Neural cell (in vitro differentiated cells): ENCODE data around the gene OCRL. TPM values are rescaled to one million over a fixed set of nuclear protein-coding genes. Genes with fewer than 3 reads are reported as not detected.

ENCODE experiments used
- H2AFZ ChIP-seq: fragments of 200-600, 300-800 bp; sonication (generic), shearing (Covaris generic); 2 replicates; pipeline ENCODE4 v1.6.0; 2014; ENCODE audit warnings: low read depth, mild to moderate bottlenecking, antibody characterized with exemption, low read length, moderate library complexity
- H3F3A ChIP-seq: fragments of 200-600 bp; shearing (Covaris generic); 2 replicates; pipeline ENCODE4 v1.6.1; 2016; ENCODE audit warnings: mild to moderate bottlenecking, moderate library complexity, mixed read lengths, antibody characterized with exemption, low read length; ENCODE audit not compliant: insufficient read depth, poor library complexity, severe bottlenecking
- H3K27ac ChIP-seq: fragments of 200-600, 300-800 bp; sonication (generic), shearing (Covaris generic); 2 replicates; pipeline ENCODE4 v1.5.1; 2014; ENCODE audit warnings: mild to moderate bottlenecking, low read length, moderate library complexity
- H3K27me3 ChIP-seq: fragments of 300-800, 200-600 bp; sonication (generic), shearing (Covaris generic); 2 replicates; pipeline ENCODE4 v1.6.0; 2014; ENCODE audit warnings: mild to moderate bottlenecking, low read depth, low read length, moderate library complexity; ENCODE audit not compliant: insufficient read depth
- H3K36me3 ChIP-seq: fragments of 300-800, 200-600 bp; sonication (generic), shearing (Covaris generic); 2 replicates; pipeline ENCODE4 v1.5.1; 2014; ENCODE audit warnings: mild to moderate bottlenecking, antibody characterized with exemption, low read length, moderate library complexity; ENCODE audit not compliant: insufficient read depth
- H3K4me2 ChIP-seq: fragments of 300-800, 200-600 bp; sonication (generic), shearing (Covaris generic); 2 replicates; pipeline ENCODE4 v1.6.0; 2014; ENCODE audit warnings: mild to moderate bottlenecking, low read length
- H3K4me3 ChIP-seq: fragments of 300-800, 200-600 bp; sonication (generic), shearing (Covaris generic); 2 replicates; pipeline ENCODE4 v1.5.1; 2014; ENCODE audit warnings: mild to moderate bottlenecking, low read length, moderate library complexity
- H3K79me2 ChIP-seq: fragments of 200-600 bp; shearing (Covaris generic); replicated peaks from 2 replicates; pipeline ENCODE4 v1.6.0; 2014; ENCODE audit warnings: mild to moderate bottlenecking, low read length, moderate library complexity; ENCODE audit not compliant: insufficient read depth
- H3K9ac ChIP-seq: fragments of 300-800, 200-600 bp; sonication (generic), shearing (Covaris generic); 2 replicates; pipeline ENCODE4 v1.6.1; 2016; ENCODE audit warnings: mild to moderate bottlenecking, low read length, mixed read lengths
- H3K9me2 ChIP-seq: fragments of 200-600 bp; shearing (Covaris generic); 2 replicates; pipeline ENCODE4 v1.6.1; 2016; ENCODE audit warnings: mild to moderate bottlenecking, low read length, mixed read lengths; ENCODE audit not compliant: insufficient read depth
- H3K9me3 ChIP-seq: fragments of 200-600, 300-800 bp; sonication (generic), shearing (Covaris generic); 2 replicates; pipeline ENCODE4 v1.6.1; 2016; ENCODE audit warnings: mild to moderate bottlenecking, mixed run types, low read length, moderate library complexity, mixed read lengths
- H4K20me1 ChIP-seq: fragments of 200-600 bp; shearing (Covaris generic); 2 replicates; pipeline ENCODE4 v1.6.1; 2016; ENCODE audit warnings: mild to moderate bottlenecking, mixed run types; ENCODE audit not compliant: insufficient read depth
- EP300 ChIP-seq: fragments of 450-650 bp; conservative IDR thresholded peaks from 2 replicates; pipeline ENCODE4 v1.6.1; 2014; ENCODE audit warnings: antibody characterized with exemption, mild to moderate bottlenecking, moderate library complexity; ENCODE audit not compliant: poor library complexity, severe bottlenecking
- EZH2 ChIP-seq: fragments of 200-600, 300-800 bp; shearing (Covaris generic), sonication (generic); IDR thresholded peaks from 2 replicates; pipeline ENCODE4 v1.6.1; 2014; ENCODE audit warnings: antibody characterized with exemption, low read length, borderline replicate concordance, mild to moderate bottlenecking; ENCODE audit not compliant: insufficient read depth, poor library complexity, severe bottlenecking
- MXI1 ChIP-seq: fragments of 450-650 bp; conservative IDR thresholded peaks from 2 replicates; pipeline ENCODE4 v1.6.1; 2014; ENCODE audit warnings: antibody characterized with exemption, mild to moderate bottlenecking; ENCODE audit not compliant: poor library complexity, severe bottlenecking
- POLR2AphosphoS5 ChIP-seq: IDR thresholded peaks from 2 replicates; pipeline ENCODE4 v1.6.1; 2012
- RAD21 ChIP-seq: fragments of 450-650 bp; conservative IDR thresholded peaks from 2 replicates; pipeline ENCODE4 v1.6.1; 2014; ENCODE audit warnings: antibody characterized with exemption, mild to moderate bottlenecking, moderate library complexity
- SMC3 ChIP-seq: fragments of 450-650 bp; conservative IDR thresholded peaks from 2 replicates; pipeline ENCODE4 v1.6.1; 2014; ENCODE audit warnings: antibody characterized with exemption, mild to moderate bottlenecking, moderate library complexity; ENCODE audit not compliant: poor library complexity
- TAF1 ChIP-seq: IDR thresholded peaks from 2 replicates; pipeline ENCODE4 v1.6.1; 2012; ENCODE audit warnings: low read depth
- polyA plus RNA-seq: library from polyadenylated mRNA; depleted of rRNA; stranded (reverse); fragments of >200 nt; gene quantifications from 2 replicates; pipeline ENCODE4 v1.2.3, GENCODE V29; 2014
- TF ChIP-seq, protein P1 (sequence below): fragments of 450-650 bp; IDR thresholded peaks from 2 replicates; pipeline ENCODE4 v1.5.1; 2014; ENCODE audit warnings: antibody characterized with exemption, mild to moderate bottlenecking, moderate library complexity; ENCODE audit not compliant: poor library complexity, severe bottlenecking
- TF ChIP-seq, protein P2 (sequence below): IDR thresholded peaks from 2 replicates; pipeline ENCODE4 v1.6.1; 2012; ENCODE audit warnings: borderline replicate concordance

The OCRL gene
- polyA plus RNA-seq, 1 donor from 2014 or later: 27.9 TPM

DNA sequence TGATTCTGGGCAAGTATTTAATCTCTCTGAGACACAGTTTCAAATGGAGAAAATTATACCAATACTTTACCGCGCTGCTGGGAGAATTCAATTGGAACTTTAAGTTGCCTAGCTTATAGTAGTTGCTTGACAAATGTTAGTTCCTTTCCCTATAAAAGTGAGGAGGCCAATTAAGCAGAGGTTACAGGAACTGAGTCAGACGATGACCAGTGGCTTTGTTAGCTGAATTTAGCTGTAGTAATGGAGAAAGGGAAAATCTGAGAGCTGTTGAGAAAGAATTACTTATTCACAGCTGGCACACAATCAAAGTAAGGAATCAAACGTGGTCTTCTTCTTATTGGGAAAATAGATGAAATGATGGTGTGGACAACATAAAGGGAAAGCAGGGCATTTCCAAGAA lies 46.4 kb upstream of the OCRL start:
- Histone ChIP-seq H3K36me3 (no peaks in the 10 kb centered on the region), H3K4me2 (no peak overlapping the region)

DNA sequence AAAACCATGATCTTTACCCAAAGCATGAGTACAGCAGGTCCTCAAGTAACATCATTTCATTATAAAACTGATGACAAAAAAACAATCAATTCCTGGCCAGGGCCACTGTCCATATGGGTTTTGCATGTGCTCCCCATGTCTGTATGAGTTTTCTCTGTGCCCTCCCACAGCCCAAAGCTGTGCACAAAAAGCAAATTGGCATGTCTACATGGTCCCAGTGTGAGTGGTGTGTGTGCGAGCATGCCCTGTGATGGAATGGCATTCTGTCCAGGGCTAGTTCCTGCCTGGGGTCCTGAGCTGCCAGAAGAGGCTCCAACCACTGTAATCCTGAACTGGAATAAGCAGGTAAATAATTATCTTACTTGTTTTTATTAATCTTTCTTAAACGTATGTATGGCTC lies 45.2 kb upstream of the OCRL start:
- Histone ChIP-seq H3K9me2 (no peaks in the 10 kb centered on the region), H3K4me2 (no peak overlapping the region), H3K27ac (no peak overlapping the region), H3K4me3 (no peak overlapping the region), H2AFZ (no peak overlapping the region), H3K27me3 (no peaks in the 10 kb centered on the region), H3F3A (no peaks in the 10 kb centered on the region), H3K36me3 (no peaks in the 10 kb centered on the region), H3K79me2 (no peaks in the 10 kb centered on the region), H3K9ac (no peak overlapping the region), H3K9me3 (no peaks in the 10 kb centered on the region), H4K20me1 (no peaks in the 10 kb centered on the region)
- TF ChIP-seq TAF1 (no peak), POLR2AphosphoS5 (no peak), SMC3 (no peak), EP300 (no peak)
- TF ChIP-seq, protein P1, sequence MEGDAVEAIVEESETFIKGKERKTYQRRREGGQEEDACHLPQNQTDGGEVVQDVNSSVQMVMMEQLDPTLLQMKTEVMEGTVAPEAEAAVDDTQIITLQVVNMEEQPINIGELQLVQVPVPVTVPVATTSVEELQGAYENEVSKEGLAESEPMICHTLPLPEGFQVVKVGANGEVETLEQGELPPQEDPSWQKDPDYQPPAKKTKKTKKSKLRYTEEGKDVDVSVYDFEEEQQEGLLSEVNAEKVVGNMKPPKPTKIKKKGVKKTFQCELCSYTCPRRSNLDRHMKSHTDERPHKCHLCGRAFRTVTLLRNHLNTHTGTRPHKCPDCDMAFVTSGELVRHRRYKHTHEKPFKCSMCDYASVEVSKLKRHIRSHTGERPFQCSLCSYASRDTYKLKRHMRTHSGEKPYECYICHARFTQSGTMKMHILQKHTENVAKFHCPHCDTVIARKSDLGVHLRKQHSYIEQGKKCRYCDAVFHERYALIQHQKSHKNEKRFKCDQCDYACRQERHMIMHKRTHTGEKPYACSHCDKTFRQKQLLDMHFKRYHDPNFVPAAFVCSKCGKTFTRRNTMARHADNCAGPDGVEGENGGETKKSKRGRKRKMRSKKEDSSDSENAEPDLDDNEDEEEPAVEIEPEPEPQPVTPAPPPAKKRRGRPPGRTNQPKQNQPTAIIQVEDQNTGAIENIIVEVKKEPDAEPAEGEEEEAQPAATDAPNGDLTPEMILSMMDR: no peak
- TF ChIP-seq, protein P2, sequence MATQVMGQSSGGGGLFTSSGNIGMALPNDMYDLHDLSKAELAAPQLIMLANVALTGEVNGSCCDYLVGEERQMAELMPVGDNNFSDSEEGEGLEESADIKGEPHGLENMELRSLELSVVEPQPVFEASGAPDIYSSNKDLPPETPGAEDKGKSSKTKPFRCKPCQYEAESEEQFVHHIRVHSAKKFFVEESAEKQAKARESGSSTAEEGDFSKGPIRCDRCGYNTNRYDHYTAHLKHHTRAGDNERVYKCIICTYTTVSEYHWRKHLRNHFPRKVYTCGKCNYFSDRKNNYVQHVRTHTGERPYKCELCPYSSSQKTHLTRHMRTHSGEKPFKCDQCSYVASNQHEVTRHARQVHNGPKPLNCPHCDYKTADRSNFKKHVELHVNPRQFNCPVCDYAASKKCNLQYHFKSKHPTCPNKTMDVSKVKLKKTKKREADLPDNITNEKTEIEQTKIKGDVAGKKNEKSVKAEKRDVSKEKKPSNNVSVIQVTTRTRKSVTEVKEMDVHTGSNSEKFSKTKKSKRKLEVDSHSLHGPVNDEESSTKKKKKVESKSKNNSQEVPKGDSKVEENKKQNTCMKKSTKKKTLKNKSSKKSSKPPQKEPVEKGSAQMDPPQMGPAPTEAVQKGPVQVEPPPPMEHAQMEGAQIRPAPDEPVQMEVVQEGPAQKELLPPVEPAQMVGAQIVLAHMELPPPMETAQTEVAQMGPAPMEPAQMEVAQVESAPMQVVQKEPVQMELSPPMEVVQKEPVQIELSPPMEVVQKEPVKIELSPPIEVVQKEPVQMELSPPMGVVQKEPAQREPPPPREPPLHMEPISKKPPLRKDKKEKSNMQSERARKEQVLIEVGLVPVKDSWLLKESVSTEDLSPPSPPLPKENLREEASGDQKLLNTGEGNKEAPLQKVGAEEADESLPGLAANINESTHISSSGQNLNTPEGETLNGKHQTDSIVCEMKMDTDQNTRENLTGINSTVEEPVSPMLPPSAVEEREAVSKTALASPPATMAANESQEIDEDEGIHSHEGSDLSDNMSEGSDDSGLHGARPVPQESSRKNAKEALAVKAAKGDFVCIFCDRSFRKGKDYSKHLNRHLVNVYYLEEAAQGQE: no peak

More for the DNA sequence above, 46.4 kb upstream of the OCRL start:
- Histone ChIP-seq H3K27ac (no peak overlapping the region), H3K27me3 (no peaks in the 10 kb centered on the region), H3K4me3 (no peak overlapping the region), H3K79me2 (no peaks in the 10 kb centered on the region), H3K9me3 (no peaks in the 10 kb centered on the region), H2AFZ (no peak overlapping the region), H3K9me2 (no peaks in the 10 kb centered on the region), H4K20me1 (no peaks in the 10 kb centered on the region), H3F3A (no peaks in the 10 kb centered on the region), H3K9ac (no peak overlapping the region)
- TF ChIP-seq MXI1 (no peak), EP300 (no peak), TAF1 (no peak), SMC3 (no peak), EZH2 (no peak), POLR2AphosphoS5 (no peak), RAD21 (no peak)
- TF ChIP-seq, protein P2: no peak
- TF ChIP-seq, protein P1: no peak
